G401.6 (cell line): ENCODE measurements around the gene CKMT1B.
A peak's percentile ranks its signal among the peaks of the same experiment; 100 is the strongest.
"Not testable (repeated sequence)": the region's sequence is repeated elsewhere in the genome, so short reads cannot be mapped to it uniquely, and the experiment has no call there.

Experiments used
- FAIRE-seq: peaks from 2 replicates; lab custom pipeline; 2012; peaks lifted over from hg19 to GRCh38; lab: Jason Lieb, UNC

Gene CKMT1B

DNA sequence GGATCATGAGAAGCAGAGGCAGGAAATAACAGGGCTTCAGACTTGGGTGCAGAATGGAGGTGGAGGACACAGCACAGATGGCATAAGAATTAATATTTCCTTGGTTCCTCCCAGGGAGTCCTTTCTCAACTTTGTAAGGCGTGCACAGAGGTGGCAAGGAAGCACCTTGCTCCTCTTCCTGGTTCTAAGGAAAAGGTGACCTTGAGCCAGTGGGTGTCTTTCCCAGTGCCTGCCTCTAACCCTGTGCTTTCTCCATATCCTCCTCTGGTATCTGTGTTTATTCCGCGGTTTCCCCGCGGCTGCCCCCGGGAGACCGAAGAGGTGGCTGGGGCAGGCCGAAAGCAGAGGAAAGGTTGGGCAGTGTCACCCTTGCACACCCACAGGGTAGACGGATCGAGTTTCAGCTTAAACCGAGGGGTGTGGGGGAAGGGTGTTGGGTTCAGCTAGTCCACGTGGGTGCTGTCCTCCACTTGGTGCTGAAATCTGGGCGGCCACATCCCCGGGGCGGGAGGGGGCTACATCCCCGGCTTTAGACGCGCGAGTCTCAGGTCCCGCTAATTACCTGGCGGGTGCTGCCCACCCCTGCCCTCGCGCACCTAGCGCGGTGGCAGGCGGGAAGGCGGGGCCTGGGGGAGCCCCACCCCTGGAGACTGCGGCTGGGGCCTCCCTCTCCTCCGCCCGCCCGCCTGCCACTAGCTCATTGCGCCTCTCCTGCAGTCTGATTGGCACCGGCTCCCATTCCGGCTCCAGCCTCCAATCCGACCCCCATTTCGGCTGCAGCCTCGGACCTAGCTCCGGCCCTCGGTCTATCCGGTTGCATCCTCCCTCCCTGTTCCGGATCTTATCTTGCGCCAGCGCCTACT lies at the start of gene CKMT1B:
CKMT1B (plus strand) TSS at position 700 of the 863 bp plus-strand sequence. CDS start 192 bp downstream, outside the sequence.
- FAIRE-seq = peak; percentile 60

DNA sequence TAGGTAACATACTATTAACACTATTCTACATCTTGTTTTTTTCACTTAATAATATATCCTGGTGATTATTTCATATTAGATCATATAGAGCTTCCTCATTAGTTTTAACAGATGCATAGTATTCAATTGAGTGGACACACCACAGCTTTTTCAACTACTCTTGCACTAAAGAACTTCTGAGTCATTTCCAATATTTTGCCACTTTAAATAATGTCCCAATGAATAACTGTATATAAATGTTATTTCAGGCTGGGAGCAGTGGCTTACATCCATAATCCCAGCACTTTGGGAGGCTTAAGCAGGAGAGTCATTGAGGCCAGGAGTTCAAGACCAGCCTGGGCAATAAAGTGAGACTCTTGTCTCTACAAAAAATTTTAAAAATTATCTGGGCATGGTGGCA lies 49.6 kb upstream of the CKMT1B start:
- FAIRE-seq = no peak

DNA sequence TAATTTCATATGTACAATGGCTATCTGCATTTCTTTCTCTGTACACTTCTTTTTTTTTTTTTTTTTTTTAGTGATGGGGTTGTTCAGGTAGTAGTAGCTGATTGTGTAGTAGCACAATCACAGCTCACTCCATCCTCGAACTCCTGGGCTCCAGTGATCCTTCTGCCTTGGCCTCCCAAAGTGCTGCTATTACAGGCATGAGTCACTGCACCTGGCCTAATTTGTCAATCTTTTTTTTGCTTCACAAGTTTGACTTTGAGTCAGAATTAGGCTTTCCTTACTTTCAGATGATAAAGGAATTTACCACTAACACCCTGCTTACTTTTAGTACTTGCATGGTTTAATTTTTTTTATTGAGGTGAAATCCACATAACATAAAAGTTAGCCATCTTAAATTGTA lies 48.4 kb upstream of the CKMT1B start:
- no peak for FAIRE-seq

DNA sequence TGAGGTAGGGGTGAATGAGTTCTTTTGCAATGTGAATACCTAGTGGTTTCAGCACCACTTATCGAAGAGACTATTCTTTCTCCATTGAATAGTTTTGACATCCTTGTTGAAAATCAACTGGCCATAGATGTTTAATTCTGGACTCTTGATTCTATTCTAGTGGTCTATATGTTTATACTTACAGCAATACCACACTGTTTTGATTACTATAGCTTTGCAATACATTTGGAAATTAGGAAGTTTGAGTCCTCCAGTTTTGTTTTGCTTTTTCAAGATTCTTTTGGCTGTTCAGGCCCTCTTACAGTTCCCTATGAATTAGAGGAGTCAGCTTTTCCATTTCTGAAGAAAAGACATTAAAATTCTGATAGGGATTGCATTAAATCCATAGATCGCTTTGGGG lies 46.3 kb upstream of the CKMT1B start:
- FAIRE-seq = no peak

DNA sequence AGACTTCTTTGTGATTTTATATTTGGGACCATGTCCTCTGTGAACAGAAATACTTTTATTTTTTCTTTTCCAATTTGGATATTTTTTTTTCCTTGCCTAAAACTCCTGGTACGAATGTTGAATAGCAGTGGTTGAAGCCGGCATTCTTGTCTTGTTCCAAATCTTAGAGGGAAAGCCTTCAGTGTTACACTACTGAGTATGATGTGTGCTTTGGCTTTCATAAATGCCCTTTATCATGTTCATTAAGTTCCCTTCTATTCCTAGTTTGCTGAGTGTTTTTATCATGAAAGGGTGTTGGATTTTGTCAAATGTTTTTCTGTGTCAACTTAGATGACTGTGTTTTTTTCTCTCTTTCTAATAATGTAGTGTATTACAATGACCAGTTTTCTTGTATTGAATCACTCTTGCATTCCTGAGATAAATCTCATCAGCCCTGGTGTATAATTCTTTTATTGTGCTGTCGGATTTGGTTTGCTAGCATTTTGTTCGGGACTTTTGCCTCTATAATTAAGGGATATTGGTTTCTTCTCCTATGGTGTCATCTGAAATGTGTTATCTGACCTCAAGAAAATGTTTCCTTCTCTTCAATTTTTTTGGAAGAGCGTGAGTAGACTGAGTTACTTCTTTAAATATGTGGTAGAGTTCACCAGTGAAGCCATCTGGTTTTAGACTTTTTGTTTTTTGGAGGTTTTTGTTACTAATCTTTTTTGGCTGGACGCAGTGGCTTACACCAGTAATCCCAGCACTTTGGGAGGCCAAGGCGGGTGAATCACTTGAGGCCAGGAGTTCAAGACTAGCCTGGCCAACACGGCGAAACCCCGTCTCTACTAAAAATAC lies 43.1 kb upstream of the CKMT1B start:
- no peak for FAIRE-seq

DNA sequence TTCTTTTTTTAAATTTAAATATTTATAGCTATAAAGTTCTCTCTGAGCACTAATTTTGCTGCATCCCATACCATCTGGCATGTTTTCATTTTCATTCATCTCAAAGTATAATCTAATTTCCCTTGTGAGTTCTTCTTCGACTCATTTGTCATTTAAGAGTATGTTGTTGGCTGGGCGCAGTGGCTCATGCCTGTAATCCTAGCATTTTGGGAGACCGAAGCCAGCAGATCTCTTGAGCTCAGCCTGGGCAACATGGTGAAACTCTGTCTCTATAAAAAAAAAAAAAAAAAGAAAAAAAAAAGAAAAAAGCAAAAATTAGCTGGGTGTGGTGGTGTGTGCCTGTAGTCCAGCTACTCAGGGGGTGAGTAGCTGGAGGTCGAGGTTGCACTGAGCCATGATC lies 41.6 kb upstream of the CKMT1B start:
- no peak for FAIRE-seq

DNA sequence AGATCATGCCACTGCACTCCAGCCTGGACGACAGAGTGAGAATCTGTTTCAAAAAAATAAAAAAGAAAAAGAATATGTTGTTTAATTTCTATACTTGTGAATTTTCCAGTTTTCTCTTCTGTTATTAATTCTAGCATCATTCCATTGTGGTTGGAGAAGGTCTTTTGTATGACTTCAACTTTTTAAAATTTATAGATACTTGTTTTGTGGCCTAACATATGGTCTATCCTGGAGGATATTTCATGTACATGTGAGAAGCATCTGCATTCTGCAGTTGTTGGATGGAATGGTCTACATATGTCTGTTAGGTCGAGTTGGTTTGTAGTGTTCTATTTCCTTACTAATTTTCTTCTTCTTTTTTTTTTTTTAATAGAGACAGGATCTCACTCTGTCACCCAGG lies 40.8 kb upstream of the CKMT1B start:
- no peak for FAIRE-seq

DNA sequence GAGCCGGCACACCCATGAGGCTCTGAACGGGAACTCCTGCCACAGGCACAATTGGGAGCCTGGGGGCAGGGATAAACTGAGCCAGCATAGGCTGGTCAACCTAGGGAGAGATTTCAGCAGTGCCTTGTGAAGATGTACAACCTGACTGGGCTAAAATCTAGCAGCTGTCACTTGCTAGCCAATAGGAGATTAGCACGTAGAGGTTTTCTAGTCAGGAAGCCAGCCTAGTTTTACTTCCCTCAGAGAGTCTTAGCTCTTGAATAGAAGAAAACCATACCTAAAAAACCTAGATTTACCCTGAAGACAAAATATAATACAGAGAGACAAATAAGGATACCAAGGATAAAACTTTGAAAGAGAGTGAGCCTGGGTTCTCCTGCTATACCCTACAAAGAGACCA lies 31.1 kb upstream of the CKMT1B start:
- FAIRE-seq = not testable (repeated sequence)

DNA sequence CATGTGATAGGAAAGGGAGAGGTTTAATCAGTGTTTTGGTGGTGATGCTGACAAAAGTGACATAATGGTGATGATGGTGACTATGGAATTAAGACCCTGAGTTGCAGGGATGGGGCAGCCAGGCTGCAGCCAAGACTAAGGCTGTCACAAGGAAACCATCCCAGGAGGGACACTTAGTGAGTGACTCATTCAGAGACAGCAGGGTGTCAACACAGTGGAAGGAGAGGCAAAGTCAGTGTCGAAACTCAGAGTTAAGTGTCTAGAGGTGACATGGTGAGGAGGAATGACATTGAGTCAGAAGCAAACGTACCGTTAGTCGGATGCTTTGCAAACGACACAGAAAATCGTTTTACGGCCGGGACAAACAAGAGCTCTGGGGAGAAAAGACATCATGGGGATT lies 30.0 kb upstream of the CKMT1B start:
- not testable (repeated sequence) for FAIRE-seq

DNA sequence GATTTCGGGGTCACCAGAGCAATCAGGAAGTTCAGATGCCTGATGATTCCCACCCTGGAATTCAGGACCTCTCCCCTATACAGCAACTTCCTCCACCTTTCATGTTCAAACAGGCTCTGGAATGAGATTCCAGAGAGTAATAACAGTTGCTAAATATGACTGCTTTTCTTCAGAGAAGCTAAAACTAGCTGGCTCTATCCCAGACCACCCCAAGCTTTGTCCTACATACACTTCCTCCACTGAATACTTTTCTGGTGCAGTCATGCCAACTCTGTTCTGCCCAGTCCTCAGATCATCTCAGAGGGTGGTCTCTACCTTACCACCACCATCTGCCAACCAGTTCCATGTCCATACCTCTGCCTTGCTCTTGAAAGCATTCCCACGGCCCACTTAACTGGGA lies 27.2 kb upstream of the CKMT1B start:
- not testable (repeated sequence) for FAIRE-seq

DNA sequence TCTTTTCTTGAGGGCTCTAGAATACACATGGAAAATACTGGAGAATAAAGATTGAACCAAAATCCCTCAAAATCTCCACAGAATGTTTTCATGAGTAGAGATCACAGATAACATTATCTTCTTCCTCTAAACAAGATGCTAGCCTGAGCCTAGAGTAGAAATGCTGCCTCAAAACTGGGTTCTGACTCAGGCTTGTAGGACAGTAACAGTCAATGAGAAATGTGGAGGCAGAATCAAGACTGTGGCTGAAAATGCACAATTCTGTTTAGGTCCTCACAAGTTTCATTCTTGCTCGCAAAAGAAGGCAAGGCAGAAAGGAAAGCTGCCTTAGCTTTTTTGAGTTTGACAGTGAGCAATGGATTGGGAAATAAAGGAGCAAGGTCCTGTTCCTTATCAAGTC lies 19.2 kb upstream of the CKMT1B start:
- FAIRE-seq = not testable (repeated sequence)

DNA sequence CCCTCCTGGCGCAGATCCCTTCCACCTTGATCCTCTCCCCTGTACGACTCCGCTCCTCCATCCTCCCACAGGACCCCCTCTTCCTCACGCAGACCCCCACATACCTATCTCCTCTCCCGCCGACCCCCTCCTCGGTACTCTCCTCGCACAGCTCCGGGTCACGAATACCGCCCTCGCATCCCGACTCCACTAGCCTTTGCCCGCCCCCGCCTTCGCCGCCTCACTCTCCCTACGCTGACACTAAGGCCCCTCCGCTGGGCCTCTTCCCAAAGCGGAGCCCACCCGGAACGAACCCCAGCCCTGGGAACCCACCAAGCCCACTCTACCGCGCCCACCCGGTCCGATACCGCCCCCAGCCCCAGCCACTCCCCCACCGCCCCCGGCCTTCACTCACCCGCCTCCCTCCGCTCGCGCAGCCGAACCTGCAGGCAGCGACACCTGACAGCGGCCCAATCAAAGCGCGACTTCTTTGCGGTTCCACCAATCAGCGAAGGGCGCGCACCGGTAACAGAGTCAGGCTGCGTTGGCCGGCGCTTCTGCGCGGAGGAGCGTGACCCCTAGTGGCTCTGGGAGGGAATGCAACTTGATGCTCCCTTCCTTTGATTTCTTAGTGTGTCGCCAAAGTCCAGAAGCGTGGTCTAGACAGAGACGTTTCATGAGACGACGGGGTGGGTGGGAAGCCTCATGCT lies 3.9 kb upstream of the CKMT1B start, which contains the start of gene PPIP5K1:
PPIP5K1 (minus strand) TSS at position 431 of the 689 bp plus-strand sequence. CDS start 5,704 bp downstream, outside the sequence.
- peak; percentile 97 for FAIRE-seq

DNA sequence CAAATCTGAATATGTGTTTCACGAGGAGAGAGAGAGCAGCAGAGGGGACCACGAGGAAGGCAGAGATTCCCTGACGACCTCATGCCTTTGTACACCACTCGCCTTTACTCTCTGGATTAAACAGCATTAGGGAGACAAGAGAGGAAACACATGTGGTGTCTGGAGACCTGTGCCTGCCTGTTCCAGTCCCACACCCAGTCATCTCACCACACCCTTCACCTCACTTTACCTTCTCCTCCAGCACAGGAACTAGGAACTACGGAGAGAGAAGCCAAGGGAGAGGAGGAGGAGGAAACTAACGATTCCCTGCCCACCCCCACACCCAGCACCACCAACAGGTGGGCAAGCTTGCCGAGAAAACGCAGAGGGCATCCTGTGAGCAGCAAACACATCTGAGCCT lies 986 bp upstream of the CKMT1B start:
- FAIRE-seq = not testable (repeated sequence)

DNA sequence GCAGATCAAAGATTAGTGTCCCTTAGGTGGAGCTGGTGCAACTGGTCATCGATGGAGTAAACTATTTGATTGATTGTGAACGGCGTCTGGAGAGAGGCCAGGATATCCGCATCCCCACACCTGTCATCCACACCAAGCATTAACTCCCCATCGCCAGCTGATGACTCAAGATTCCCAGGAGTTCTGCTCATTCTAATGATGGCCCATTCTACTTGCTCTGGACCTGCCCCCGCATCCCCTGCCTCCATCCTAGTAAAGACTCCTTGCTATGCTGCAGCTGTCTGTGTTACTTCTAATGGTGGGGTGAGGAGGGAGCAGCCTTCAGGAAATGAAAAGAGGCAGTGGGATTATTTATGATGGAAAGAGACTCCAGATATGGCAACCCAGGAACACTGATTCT lies 5.3 kb downstream of the CKMT1B start:
- FAIRE-seq = not testable (repeated sequence)

DNA sequence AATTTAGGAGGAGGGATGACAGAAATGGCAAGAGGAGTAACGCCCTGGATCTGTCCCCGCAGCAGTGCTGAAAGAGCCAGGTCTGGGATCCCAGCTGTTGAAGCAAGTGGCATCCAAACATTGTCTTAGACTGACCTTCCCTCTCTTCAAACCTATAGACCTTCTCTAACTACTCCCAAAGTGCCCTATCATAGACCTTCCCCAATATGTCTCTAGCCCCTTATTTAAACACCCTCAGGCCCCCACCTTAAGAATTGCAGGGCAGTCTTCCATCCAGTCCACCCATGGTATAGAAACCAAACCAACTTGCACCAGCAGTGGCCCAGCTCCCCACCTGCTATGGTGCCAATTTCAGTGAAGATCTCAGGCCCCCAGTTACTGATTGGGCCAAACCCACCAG lies 6.4 kb downstream of the CKMT1B start:
- FAIRE-seq = not testable (repeated sequence)

DNA sequence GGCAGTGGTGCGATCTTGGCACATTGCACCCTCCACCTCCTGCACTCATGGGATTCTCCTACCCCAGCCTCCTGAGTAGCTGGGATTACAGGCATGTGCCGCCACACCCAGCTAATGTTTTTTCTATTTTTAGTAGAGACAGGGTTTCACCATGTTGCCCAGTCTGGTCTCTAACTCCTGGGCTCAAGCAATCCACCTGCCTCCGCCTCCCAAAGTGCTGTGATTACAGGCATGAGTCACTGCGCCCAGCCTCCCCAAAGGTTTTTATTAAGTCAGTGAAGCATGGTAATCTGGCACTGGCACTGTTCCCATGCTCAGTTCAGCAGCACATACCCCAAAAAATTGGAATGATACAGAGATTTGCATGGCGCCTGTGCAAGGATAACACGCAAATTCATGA lies 8.4 kb downstream of the CKMT1B start:
- FAIRE-seq = not testable (repeated sequence)

DNA sequence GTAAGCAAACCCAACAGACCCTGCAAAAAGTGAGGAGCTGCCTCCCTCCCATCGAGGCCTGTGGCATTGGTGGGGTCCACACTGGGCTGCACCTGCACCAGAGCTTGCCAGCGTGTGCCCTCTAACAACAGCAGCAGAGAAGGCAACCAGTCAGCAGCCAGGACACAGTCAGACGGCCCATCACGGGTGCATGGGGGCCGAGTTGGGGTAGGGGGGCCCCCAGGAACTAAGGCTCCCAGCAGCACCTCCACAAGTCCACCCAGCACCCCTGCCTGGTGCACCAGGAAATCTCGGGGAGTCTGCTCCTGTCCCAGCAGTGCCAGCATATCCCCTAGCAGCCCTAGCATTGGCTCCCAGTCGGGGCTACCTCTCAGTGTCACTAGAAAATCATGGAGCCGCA lies 23.9 kb downstream of the CKMT1B start:
- FAIRE-seq = not testable (repeated sequence)

DNA sequence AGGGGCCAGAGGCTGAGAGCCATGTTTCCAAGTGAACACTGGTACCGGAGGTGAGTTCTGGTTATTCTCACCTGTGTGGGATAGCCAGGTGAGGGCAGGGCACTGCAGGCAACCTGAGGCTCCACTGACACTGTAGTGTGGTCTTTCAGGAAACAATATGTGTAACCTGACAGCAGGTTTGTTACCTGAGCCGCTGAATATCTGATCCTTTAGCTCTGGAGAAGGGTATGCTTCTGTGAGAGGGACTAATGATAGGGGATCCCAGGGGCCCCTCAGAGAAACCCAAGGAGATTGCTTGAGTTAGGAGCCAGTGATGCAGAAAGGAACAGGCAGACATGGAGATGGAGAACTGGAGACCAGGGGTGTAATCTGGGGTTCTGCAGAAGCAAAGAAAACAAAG lies 24.9 kb downstream of the CKMT1B start, which contains the start of gene STRC:
STRC (minus strand) TSS at position 101 of the 400 bp plus-strand sequence; CDS start at position 23, 78 bp downstream.
- not testable (repeated sequence) for FAIRE-seq

DNA sequence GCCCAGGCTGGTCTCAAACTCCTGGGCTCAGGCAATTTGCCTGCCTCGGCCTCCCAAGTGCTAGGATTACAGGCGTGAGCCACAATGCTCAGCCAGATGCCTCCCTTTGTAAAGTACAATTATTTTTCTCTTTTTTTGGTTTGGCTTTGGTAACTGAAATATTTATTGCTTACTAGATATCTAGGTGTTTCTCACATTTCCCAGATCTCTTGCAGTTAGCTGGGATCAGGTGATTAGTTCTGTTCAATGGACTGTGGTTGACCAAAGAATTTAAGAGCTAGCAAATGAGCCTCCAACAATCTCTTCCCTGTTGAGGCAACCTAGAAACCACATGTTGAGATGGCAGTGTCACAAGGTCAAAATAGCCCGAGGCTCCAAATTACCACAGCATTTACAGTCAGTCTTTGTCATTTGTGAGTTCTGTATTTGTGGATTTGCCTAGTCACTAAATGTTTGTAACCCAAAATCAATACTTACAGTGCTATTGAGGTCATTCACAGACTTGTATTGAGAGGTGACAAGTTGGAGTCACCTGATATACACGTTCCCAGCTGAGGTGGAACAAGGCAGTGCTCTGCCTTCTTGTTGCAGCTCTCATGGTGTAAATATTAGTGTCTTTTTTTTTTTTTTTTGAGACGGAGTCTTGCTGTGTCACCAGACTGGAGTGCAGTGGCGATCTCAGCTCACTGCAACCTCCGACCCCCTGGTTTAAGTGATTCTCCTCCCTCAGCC lies 28.4 kb downstream of the CKMT1B start:
- not testable (repeated sequence) for FAIRE-seq

DNA sequence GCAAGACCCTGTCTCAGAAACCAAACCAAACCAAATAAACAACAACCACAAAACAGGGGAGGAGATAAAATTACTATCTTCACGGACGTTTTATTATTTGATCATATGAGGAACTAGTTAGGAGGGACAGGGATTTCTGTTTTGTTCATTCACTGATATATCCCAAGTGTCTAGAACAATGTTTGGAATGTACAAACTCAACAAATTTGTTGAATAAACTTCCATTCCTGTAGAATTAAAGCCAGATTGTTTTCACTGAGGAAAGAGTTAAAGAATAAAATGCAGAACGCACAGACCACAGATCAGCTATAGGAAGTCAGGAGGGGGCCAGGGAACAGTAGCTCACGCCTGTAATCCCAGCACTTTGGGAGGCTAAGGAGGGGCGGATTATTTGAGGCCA lies 31.3 kb downstream of the CKMT1B start:
- FAIRE-seq = no peak

DNA sequence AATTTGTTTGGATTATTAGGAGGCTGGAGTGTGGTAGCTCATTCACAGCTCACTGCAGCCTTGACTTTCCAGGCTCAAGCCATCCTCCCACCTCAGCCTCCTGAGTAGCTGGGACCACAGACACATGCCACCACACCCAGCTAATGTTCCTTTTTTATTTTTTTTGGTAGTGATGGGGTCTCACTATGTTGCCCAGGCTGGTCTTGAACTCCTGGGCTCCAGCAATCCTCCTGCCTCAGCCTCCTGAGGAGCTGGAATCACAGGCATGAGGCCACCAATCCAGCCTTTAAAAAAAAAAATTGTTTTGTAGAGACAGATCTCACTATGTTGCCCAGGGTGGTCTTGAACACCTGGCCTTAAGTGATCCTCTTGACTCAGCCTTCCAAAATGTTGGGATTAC lies 33.1 kb downstream of the CKMT1B start:
- FAIRE-seq = not testable (repeated sequence)
